GM21423 (cell line): Measurements from ENCODE around the gene IPO13.

ENCODE experiments used
- ATAC-seq: cut with Tn5 transposase; IDR thresholded peaks from one replicate; pipeline ENCODE4 v1.9.1; 2021; ENCODE audit warnings: mild to moderate bottlenecking, moderate library complexity; ENCODE audit not compliant: unreplicated experiment

Gene IPO13, protein sequence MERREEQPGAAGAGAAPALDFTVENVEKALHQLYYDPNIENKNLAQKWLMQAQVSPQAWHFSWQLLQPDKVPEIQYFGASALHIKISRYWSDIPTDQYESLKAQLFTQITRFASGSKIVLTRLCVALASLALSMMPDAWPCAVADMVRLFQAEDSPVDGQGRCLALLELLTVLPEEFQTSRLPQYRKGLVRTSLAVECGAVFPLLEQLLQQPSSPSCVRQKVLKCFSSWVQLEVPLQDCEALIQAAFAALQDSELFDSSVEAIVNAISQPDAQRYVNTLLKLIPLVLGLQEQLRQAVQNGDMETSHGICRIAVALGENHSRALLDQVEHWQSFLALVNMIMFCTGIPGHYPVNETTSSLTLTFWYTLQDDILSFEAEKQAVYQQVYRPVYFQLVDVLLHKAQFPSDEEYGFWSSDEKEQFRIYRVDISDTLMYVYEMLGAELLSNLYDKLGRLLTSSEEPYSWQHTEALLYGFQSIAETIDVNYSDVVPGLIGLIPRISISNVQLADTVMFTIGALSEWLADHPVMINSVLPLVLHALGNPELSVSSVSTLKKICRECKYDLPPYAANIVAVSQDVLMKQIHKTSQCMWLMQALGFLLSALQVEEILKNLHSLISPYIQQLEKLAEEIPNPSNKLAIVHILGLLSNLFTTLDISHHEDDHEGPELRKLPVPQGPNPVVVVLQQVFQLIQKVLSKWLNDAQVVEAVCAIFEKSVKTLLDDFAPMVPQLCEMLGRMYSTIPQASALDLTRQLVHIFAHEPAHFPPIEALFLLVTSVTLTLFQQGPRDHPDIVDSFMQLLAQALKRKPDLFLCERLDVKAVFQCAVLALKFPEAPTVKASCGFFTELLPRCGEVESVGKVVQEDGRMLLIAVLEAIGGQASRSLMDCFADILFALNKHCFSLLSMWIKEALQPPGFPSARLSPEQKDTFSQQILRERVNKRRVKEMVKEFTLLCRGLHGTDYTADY

DNA sequence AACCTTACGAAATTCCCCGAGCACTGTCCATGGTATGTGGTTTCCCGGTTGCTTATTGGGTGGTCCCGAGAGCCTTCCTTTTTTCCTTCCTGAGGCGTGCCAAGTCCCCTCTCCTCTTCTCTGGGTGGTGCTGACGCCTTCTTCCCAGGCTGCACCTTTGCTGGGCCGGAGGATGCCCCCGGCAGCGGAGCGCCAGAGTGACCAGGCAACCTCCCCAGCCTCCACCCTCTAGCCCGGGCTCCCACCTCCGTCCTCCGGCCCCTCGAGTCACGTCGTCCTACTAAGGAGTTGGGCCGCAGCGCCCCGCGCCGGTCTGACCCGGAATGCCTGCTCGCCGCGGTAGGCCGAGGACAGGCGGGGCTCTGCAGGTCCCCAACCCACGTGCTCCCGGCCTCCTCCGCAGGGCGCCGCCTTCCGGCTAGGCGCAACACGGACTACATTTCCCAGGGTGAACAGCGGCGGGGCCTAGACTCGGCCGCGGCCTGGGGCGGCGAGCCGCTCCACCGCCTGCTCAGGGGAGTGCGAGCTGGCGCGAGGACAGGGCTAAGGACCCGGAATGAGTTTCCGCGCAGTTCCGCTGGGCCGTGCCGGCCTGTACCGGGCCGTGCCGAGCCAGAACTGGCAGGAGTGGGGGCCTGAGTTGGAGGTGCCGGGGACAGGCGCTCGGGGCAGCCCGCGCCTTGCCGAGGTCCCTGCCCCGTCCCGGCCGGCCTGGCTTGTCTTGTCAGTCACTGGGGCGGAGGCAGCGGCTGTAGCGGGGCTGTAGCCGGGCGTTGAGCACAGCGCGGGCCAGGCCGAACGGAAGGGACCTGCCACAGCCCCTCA is at the start of gene IPO13:
IPO13 (plus strand) TSS at position 715 of the 825 bp plus-strand sequence. CDS start 651 bp downstream, outside the sequence.
- ATAC-seq: peak; percentile 91

DNA sequence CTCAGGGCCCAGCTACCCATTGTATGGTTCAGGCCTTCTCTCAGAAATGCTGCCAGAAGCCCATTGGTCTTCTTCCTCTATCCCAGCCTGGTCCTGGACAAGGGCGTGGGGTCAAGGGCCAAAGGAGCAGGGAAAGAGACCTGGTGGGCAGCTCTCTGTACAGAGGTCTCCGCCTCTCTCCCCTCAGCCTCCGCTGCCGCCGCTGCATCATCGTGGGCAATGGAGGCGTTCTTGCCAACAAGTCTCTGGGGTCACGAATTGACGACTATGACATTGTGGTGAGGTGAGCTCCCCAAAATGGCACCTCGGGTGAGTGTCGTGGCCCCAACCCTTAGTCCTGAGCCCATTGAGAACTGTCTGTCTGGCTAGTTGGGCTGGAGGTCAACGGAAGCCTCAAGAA is 47.8 kb upstream of the IPO13 start:
- no peak for ATAC-seq

DNA sequence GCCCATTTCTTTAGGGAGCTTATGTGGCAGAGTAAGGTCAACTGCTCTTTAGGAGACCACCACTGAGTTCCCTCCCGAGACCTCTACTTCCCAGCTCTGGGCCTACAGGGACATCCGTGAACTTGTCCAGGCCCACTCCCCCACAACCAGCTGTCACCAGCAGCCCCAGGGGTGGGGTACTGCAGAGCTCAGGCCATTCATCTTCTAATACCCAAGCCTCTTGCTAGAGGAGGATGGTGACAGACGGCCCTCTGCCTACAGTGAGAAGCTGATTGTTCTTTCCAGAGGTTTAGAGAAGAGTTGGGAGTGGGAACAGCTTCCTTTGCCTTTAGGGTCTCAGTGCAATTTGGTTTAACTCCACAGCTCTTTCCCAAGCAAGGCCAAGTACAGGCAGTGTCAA is 46.4 kb upstream of the IPO13 start:
- no peak for ATAC-seq

DNA sequence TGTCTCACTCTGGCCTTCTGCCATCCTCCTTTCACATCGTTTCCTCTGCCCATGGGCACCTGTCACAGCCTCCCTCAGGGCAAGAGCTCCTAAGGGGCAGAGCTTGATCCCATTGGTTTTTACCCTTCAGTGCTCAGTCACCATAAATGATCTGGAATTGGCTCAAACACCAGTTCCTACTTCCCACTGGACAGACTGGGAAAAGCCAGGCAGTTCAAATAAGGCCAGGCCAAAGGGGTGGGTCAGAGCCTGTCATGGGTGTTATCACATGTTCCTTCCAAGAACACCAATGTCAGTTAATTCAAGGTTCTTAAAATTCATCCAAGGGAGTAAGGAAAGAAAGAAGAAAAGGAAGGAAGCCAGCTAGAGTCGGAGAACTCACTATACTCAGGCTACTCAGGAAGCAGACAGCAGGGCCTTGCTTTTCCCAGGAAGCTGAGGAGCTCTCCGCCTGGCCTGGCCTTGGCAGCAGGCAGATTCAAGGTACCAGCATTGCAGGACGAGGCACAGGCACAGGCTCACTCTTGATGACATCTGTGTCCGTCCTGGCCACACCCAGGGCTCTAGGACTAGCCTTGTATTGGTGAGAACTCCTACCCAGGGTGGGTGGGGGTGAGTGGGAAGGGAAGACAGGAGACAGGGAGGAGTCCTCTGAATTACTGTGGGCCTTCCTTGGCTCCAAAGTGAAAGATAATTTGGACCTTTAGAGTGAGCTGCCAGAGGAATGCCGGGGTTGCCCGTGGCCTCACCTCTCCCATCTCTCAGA is 45.4 kb upstream of the IPO13 start:
- ATAC-seq: no peak

DNA sequence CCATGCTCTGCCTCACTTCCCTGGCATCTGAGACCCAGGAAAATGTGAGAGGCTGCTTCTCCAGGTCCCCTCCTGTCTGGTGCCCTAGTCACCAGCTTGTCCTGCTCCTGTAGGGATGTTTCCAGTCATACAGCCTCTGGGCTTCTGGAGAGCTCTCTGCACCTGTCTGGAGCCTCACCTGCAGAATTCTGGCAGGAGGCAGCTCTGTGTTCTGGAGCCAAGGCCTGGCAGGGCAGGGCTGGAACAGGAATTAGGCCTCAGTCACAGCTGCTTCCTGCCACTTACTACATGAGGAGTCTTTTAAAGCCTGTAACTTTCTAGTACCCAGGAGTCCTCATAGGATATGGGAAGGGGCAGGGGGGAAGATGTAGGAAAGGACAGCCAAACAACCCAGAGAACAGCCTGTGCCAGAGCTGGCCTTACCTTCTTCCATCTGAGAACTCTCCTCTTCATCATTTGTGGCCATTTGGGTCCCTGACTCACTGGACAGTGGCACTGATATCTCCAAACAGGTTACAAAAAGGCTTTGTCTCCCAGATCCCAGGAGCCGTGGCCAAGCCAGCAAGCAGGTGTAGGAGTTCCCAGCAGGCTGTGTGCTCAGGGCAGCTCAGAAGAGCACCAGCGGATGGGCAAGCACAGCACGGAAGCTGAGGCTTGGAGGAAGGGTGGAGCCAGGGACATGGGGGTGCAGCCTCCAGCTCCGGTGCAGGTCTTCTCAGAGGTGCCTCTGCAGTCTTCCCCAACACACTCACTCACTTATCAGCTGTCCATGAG is 44.5 kb upstream of the IPO13 start:
- ATAC-seq: no peak

DNA sequence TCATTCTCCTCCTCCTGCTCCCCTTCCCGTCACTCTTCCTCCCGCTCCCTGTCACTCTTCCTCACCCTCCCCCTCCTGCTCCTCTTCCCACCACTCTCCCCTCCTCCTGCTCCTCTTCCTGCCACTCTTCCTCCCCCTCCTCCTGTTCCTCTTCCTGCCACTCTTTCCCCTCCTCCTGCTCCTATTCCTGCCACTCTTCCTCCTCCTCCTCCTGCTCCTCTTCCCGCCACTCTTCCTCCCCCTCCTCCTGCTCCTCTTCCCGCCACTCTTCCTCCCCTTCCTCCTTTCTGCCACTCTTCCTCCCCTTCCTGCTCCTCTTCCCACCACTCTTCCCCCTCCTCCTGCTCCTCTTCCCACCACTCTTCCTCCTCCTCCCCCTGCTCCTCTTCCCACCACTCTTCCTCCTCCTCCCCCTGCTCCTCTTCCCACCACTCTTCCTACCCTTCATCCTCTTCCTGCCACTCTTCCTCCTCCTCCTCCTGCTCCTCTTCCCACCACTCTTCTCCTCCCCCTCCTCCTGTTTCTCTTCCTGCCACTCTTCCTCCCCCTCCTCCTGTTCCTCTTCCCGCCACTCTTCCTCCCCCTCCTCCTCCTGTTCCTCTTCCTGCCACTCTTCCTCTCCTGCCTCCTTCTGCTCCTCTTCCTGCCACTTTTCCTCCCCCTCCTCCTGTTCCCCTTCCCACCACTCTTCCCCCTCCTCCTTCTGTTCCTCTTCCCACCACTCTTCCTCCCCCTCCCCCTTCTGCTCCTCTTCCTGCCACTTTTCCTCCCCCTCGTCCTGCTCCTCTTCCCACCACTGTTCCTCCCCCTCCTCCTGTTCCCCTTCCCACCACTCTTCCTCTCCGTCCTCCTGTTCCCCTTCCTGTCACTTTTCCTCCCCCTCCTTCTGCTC is 41.8 kb upstream of the IPO13 start:
- no peak for ATAC-seq

DNA sequence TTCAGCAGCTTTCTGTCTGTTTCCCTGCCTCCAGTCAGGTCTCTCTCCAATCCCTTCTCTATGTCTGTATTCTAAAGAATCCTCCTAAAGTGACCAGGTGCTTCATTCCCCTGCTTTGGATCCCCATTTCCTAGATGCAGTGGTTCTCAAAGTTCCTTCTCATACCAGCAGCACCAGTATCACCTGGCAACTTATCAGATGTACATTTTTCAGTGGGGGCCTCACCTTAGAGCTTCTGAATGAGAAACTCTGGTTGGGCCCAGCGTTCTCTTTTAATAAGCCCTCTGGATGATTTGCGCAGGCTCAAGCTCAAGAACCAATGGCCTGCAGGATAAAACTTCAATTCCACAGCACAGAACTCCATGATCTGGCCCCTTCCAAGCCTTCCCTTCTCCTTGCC is 38.5 kb upstream of the IPO13 start:
- ATAC-seq: no peak

DNA sequence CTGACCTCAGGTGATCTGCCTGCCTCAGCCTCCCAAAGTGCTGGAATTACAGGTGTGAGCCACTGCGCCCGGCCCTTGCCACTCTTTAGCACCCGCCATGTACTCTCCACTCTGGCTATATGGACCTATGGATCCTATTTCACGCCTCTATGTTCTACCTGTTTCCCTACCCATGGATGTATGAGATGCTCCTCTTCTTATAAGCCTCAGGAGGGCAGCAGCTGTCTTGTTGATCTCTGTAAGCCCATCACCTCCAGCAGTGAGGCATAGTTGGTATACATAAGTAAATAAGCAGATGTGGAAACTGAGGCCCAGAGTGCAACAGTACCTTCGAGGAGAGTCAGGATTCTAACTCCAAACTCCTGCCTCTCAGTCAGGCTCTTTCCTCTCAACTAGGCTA is 37.9 kb upstream of the IPO13 start:
- no peak for ATAC-seq

DNA sequence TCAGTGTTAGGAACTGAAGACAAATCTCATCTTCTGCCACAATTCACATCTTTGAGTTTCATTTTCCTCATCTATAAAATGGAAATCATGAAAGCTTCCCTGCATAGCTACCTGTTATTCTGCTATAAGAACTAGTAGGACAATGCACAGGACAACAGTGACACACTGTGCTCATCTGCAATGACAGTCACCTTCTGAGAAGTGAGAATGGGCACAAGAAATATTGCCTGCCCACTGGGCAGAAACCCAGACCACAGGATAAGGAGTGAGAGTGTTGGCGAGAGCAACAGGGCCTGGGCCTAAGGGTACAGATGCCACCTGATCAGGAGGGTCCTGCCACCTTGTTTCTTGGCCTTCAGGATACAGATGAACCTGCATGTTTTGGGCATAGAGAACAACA is 36.4 kb upstream of the IPO13 start:
- ATAC-seq: no peak

DNA sequence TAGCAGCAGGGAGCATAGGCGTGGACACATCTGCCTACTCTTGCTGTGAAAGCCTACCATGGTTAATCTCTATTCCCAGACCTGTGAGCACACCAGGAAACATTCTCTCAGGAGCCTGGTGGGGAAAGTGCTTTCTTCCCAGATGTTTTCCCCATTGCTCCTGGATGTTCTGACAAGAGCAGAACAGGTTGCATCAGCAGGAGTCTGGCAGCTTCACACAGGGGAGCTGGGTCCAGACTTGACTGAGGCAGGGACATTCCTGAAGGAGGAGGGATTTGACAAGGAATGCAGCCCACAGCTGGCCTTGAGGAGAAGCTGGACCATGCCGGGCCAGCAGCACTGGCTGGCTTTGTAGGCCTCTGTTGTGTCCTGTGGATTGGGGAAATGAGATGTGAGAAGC is 34.1 kb upstream of the IPO13 start:
- ATAC-seq: no peak

DNA sequence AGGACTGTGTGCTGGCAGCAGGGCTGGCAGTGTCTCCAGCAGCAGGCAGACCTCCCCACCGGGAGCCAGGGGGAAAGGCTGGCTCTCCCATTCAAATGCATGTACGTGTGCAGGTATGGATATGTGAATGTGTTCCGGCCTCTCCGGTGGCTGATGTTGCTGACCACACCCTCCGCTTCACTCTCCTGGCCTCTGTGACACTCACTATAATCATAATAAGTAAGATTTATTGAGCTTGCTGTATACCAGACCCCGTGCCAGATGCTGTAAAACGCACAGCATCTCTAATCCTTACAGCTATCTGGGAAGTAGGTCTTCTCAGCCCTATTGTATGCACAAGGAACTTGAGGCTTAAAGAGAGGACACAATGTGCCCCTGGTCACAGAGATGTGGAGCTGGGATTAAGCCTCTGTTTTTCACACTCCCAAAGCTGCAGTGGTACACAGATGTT is 33.7 kb upstream of the IPO13 start:
- no peak for ATAC-seq

DNA sequence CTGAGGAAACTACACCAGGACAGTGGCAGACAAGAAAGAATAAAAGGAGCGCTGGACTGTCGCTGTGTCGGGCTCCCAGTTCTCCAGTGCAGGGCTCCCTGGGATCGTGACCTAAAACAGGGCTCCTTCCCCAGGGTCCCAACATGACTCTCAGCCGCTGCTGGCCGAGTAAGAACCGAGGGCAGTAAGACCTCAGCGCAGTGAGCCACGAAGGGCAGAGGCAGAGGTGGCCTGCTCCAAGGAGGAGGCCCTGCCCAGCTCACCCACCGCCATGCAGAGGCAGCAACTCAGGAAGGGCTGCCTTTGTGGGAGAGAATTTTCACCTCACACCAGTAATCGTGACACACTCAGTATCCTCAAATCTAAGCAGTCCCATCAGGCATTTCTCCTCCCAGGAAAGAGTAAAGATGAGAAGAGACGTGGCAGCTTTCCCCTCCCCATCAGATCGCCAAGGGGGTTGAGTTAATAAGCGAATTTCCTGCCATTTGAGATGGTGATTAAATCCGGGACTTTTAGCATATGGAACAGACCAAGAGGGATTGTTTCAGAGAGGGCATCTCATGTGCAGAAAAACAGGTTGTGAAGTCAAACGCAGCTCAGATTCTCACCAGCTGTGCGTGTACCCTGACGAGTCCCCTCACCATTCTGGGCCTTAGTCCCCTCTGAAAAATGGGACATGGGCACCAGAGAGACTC is 32.9 kb upstream of the IPO13 start:
- ATAC-seq: no peak

DNA sequence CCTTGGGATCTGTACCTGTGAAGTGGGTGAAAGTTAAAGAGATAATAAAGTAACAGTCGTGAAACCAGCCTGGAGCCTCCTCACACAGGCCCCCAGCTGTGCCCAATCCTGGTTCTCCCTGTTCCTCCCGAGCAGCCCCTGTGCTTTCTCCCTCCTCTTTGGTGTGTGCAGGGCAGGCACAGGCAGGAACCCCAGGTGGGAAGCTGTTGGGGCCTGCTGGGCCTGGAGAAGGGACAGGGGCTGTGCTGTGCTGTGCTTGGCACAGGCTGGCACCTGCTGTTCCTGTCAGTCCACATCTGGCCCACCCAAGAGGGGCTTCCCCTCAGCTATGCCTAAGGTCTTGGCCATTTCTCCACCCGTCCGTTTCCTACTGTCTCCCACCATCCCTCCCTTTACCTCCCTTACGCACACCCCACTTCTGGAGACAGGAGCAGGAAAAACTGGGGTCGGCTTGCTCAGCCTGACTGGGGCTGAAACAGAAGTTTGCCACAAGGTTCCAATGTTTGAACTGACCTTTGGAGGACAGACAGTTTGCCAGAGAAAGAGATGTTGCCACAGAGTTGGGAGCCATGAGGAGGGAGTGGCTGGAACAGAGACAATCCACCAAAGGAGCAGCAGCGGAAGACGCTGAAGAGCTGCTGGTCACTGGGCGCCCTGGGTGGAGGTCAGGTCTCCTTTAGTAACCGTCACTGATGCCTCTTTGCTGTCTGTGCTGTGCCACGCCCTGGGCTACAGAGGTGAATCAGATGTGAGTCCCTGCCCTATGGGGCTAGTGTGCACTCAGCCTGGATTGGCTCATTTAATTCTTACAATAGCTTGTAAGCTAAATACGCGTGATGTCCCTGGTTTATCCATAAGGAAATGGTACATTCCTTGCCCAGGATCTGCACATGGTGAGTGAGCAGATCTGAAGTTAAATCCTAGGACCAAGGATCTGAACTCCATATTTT is 31.9 kb upstream of the IPO13 start:
- no peak for ATAC-seq

DNA sequence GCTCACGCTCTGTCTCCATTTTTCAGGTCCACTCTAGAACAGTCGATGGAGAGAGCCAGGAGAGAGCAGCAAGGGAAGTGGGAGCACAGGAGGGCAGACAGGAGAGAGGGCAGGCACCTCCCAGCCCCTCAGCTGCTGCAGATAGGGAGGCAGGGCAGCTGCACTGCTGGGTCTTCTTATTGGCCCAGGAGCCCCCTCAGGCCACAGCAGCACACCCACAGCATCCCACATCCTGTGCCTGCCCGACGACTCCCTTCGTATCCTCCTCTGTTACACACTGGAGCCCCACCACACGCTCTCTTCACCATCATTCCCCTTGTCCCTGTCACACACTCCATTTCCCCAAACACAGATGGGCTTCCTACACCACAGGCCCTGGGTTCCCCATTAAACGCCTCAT is 26.8 kb upstream of the IPO13 start:
- no peak for ATAC-seq

DNA sequence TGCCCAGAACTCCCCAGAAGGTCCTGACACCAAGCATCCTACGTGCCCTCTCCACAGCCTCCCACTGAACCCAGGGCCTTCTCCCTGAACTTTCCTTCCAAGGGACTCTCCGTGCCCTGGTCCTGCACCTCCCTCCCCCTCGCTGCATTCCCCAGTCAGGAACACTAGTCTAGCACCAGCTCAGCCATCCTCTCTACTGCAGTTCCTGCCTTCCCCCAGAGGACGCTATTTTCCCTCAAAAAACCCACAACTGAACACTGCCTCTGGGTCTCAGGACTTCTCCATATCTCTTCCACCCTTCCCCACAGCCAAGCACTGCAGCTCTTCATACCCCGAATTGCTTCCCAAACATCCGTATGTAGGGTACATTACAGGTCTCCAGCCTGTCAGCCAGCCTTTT is 25.7 kb upstream of the IPO13 start:
- ATAC-seq: no peak

DNA sequence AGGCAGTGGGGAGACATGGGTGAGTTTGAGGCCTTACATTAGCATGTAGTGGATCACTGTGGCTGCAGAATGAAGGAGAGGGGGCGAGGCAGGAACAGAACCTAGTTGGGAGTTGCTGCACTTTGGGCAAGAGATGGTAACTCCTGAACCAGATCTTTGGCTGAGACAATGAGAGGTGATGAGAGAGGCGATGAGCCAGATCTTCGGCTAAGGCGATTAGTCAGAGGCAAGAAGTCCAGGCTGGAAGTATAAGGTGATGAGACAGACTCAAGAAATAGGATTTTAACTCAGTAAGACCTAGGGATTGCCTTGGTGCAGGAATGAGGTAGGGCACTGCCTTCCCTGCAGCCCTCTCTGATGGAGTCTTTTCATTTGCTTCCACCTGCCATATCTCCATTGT is 22.2 kb upstream of the IPO13 start:
- no peak for ATAC-seq

DNA sequence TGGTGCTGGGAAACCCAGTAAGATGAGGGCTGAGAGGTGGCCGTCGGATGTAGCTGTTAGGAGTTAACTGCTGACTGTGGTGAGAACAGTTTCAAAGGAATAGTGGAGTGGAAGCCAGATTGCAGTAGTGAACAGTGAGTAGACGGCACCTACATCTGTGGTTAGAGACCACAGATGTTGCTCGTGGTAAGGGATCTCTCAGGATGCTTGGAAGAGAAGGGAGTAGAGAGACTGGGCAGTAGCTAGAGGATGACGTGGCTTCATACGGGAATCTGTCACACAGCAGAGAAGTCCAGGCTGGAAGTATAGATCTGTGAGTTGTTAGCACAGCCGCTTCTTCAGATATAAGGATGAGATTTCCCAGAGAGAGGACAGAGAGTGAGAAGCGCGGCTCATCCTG is 20.9 kb upstream of the IPO13 start:
- no peak for ATAC-seq
